KOPT-K1 (cell line): ENCODE results near the gene DNAJA2.

ENCODE experiments used
- H3K27ac ChIP-seq: fragments of 200-600 bp; sonication (generic); 2 replicates; pipeline ENCODE4 v1.5.1; 2016; ENCODE audit warnings: antibody characterized with exemption, mild to moderate bottlenecking, low read depth, low read length; ENCODE audit not compliant: poor library complexity, severe bottlenecking
- H3K36me3 ChIP-seq: fragments of 200-600 bp; sonication (generic); 2 replicates; pipeline ENCODE4 v1.5.1; 2017; ENCODE audit warnings: antibody characterized with exemption, mild to moderate bottlenecking, low read length, moderate library complexity; ENCODE audit not compliant: insufficient read depth
- H3K9me3 ChIP-seq: fragments of 200-600 bp; sonication (generic); 2 replicates; pipeline ENCODE4 v1.5.1; 2017; ENCODE audit warnings: antibody characterized with exemption, low read length, mild to moderate bottlenecking; ENCODE audit not compliant: insufficient read depth, poor library complexity, severe bottlenecking

Gene DNAJA2

DNA sequence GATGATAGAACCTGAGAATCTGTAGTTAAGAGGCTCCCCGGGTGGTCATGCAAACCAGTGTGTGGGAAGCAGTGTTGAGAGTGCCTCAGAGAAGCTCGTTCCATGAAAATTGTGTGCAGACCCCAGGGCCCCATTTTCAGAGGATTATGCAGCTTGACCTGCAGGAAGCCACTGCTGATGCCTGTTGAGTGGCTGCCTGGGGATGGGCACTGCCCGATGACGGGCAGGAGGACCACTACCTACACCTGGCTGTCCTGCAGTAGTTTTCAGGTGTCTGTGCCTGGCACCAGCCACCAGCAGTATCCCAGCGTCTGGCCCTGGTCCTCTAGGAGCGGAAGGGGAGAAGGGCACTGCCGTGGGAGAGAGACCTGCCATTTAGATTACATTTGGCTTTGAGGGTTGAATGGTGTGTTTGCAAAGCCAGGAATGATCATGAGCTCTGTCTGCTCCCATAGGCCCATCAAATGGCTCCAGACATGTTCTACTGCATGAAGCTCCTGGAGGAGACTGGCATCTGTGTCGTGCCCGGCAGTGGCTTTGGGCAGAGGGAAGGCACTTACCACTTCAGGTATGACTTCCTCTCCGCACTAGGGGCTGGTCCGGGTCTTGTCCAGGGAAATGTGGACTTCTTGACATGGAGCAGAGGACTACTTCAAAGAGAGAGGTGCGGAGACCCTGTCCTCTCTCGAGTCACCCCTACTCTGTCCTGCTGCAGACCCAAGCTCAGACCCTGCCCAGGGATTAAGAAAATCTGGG is 46.8 kb downstream of the DNAJA2 start:
- Histone ChIP-seq H3K9me3 (no peaks in the 10 kb centered on the region), H3K27ac (no peak overlapping the region), H3K36me3 (peaks cover 7% of the 10 kb centered on the region; the same call in 1 of the 2 replicates)

- Histone ChIP-seq H3K27ac (no peak overlapping the region), H3K36me3 (peaks cover 7% of the 10 kb centered on the region; the same call in 1 of the 2 replicates), H3K9me3 (no peaks in the 10 kb centered on the region)
Observed at GRCh38 chr16:46924402-46924801, 49.1 kb downstream of the DNAJA2 start.

DNA sequence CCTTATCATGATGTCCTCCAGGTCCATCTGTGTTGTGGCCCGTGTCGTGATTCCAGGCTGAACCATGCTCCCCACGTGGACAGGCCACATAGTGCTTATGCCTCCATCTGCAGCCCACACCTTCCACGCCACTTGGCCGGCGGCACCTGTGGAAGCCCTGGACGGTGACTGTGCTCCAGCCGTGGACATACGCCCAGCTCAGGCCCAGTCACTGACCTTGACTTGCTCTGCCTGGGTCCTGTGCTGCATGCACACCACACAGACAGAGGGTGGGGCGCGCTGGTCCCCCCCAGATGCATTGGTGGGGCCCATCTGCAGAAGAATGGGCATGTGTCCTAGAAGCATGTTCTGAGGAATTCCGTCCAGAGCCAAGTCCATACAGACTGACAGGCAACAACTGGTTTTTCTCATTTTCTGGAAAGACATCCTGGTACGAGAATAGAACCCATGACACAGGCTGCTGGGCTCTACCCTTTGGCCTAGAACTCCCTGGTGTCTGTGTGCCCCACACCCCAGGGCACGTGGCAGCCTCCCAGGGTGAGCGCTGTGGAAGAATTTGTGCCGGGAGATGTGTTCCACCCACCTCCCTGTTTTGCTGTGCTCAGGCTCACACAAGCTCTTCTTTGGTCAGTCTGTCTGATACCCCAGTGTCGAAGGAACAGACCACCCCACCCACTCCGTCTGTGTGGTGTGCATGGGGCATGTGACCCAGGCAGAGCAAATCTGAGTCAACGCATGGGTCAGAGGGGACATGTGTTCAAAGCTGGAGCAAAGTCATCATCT is 49.8 kb downstream of the DNAJA2 start:
- peaks cover 7% of the 10 kb centered on the region; the same call in 1 of the 2 replicates for H3K36me3 ChIP-seq
- no peaks in the 10 kb centered on the region for H3K9me3 ChIP-seq
- no peak overlapping the region for H3K27ac ChIP-seq

DNA sequence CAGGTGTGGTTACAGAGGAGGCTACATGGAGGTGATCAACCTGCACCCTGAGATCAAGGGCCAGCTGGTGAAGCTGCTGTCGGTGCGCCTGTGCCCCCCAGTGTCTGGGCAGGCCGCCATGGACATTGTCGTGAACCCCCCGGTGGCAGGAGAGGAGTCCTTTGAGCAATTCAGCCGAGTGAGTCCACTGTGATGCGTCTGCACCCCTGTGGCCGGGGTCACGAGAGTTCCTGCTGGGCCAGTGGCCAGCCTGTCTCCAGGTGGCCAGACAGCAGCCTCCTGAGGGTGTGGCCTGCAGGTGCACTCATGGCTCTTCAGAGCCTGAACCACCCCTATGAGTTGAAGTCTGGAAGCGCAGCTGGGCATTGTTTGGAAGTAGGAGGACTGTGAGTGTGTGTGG is 51.2 kb downstream of the DNAJA2 start:
- no peaks in the 10 kb centered on the region for H3K9me3 ChIP-seq
- H3K36me3 ChIP-seq, result peaks cover 7% of the 10 kb centered on the region; the same call in 1 of the 2 replicates
- H3K27ac ChIP-seq, result no peak overlapping the region

DNA sequence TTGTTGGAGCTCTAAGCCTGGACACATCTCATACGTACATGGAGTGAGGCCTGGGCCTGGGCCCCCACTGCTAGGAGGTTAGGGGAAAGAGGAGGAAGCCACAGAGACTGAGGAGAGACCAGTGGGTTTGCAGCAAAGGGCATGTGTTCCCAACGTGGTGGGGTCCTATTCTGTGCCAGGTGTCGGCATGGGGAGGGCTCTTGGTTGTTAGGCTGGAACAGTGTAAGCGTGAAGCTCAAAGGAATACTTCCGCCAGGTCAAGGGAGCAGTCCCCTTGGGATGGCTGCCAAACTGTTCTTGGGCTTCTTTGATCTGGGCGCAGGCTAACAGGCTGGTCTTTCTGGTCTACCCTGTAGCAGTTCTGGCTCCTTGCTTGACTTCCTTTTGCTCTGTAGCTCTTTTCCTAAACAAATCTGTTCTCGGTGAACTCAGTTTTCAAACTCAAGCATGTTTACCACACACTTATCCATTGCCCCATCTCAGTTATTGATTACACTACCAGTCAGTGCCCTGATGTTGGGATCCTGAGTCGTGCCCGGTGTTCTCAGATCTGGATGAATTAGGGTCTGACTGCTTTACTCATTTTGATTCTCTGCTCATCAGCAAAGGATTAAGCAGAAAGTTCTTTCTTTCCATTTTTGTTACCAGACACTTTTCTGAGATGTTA is 52.9 kb downstream of the DNAJA2 start:
- no peak overlapping the region for H3K27ac ChIP-seq
- no peaks in the 10 kb centered on the region for H3K9me3 ChIP-seq
- peaks cover 7% of the 10 kb centered on the region; the same call in 1 of the 2 replicates for H3K36me3 ChIP-seq

DNA sequence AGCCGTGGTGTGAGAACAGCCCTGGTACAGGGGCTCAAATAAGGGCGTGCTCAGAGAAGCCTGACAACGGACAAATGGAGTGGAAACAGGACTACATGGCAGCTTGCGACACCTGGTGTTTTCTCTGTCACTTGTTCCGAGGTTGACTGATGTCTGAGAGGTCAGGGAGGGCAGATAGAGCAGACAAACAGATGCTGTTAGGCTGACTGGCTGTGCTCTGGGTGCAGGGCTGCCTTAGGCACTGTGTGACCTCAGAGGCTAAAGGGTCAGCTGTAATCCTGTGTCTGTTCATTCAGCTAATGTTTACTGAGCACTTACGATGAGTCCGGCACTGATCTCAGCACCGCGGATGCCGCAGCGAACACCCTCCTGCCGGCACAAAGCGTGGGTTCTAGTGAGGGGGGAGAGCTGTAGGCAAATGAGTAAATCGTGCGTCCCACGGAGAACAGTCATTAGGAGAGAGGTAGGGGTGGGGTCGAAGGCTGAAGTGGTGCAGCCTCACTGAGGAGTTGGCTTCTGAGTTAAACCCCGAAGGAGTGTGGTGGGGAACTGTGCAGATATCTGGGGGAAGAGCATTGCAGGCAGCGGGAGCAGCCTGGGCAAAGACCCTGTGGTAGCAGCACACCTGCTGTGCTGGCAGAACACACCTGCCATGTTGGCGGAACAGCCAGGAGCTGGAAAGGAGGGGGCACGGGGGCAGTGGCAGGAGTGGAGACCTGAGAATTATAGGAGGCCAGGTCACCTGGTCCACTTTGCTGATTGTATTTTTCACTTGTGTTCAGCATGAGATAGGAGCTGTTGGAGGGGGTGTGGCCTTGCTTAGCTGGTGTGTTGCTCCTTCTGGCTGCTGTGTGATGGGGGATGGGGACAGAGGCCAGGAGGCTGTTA is 54.3 kb downstream of the DNAJA2 start:
- Histone ChIP-seq H3K36me3 (peaks cover 7% of the 10 kb centered on the region; the same call in 1 of the 2 replicates), H3K9me3 (no peaks in the 10 kb centered on the region), H3K27ac (no peak overlapping the region)

DNA sequence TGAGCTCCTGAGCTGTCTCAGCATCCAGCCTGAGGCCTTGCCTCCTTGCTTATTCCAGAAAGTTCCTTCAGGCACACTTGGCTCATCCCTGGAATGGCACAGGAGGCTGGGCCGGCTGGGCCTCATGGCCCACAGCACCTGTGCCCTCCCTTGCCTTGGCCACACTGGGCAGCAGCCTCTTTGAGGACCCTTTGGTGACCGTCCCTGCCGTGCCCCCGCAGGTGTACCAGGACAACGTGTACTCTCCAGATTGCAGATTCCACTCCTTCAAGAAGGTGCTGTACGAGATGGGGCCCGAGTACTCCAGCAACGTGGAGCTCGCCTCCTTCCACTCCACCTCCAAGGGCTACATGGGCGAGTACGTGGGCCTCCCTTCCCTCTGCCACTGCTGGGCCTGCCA is 55.1 kb downstream of the DNAJA2 start:
- Histone ChIP-seq H3K9me3 (no peaks in the 10 kb centered on the region), H3K27ac (no peak overlapping the region), H3K36me3 (peaks cover 2% of the 10 kb centered on the region; the same call in 1 of the 2 replicates)

DNA sequence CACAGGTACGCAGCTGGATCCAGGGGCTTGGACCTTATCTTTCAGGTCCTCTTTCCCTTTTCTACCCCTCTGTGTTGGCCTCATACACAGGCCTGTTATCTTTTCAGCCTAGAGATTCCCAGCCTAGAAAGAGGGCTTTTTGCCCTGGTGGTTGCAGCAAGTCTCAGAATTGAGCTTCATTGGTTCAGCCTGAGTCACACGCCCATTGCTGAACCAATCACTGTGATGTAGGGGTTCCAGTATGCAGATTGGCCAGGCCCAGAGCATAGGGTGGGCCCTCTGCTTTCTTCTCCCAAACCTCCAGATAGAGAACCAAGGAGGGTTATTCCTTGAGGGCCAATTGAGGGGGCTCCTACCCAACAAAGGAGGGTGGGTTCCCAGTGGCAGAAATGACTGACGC is 56.5 kb downstream of the DNAJA2 start:
- no peak overlapping the region for H3K27ac ChIP-seq
- no peaks in the 10 kb centered on the region for H3K9me3 ChIP-seq
- H3K36me3 ChIP-seq, result no peaks in the 10 kb centered on the region

GRCh38 chr16:46915483-46916025 is 57.9 kb downstream of the DNAJA2 start:
- H3K27ac ChIP-seq, result no peak overlapping the region
- H3K9me3 ChIP-seq, result no peaks in the 10 kb centered on the region
- no peaks in the 10 kb centered on the region for H3K36me3 ChIP-seq

- no peaks in the 10 kb centered on the region for H3K36me3 ChIP-seq
- no peaks in the 10 kb centered on the region for H3K9me3 ChIP-seq
- H3K27ac ChIP-seq, result no peak overlapping the region
Observed at GRCh38 chr16:46914556-46915201, 58.8 kb downstream of the DNAJA2 start.

DNA sequence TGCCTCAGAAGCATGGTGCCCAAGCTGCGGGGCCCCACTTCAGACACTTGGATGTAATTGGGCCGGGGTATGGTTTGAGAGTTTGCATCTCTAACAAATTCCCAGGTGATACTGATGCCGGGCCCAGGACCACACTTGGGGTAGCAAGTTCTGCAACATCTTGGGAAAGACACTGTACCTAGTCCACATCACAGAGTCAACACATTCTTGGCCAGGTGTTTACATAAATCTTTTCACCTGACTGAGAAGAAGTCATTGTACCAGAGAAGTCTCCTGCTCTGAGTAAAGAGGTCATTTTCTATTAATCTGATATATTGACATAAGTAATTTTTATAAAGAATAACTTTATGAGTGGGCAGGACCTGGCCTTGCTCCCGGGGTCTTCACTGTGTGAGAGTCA is 61.8 kb downstream of the DNAJA2 start:
- H3K36me3 ChIP-seq, result no peaks in the 10 kb centered on the region
- H3K27ac ChIP-seq, result no peak overlapping the region
- no peaks in the 10 kb centered on the region for H3K9me3 ChIP-seq

- Histone ChIP-seq H3K36me3 (no peaks in the 10 kb centered on the region), H3K9me3 (no peaks in the 10 kb centered on the region), H3K27ac (no peak overlapping the region)
Observed at GRCh38 chr16:46911038-46911437, 62.4 kb downstream of the DNAJA2 start.

GRCh38 chr16:46908540-46909372 is 64.7 kb downstream of the DNAJA2 start:
- no peaks in the 10 kb centered on the region for H3K9me3 ChIP-seq
- H3K27ac ChIP-seq, result no peak overlapping the region
- no peaks in the 10 kb centered on the region for H3K36me3 ChIP-seq
